Karpas-422 (cell line): ENCODE data around the gene COL6A2. TPM values are rescaled to one million over a fixed set of nuclear protein-coding genes. Genes with fewer than 3 reads are reported as not detected.
"Not testable (repeated sequence)": the region's sequence is repeated elsewhere in the genome, so short reads cannot be mapped to it uniquely, and the experiment has no call there.

ENCODE experiments used
- DNase-seq: peaks from one replicate; pipeline ENCODE4 v3.0.0-alpha.2; 2015
- H2AFZ ChIP-seq: fragments of 200-600 bp; sonication (generic); 2 replicates; pipeline ENCODE4 v1.6.1; 2014; ENCODE audit warnings: antibody characterized with exemption, low read length, mixed read lengths
- H3K27ac ChIP-seq: fragments of 200-600 bp; sonication (generic); 2 replicates; pipeline ENCODE4 v1.5.1; 2014; ENCODE audit warnings: mild to moderate bottlenecking, low read length, moderate library complexity
- H3K27me3 ChIP-seq: fragments of 200-600 bp; sonication (generic); 2 replicates; pipeline ENCODE4 v1.6.1; 2014; ENCODE audit warnings: low read length, mixed read lengths
- H3K36me3 ChIP-seq: fragments of 200-600 bp; sonication (generic); 2 replicates; pipeline ENCODE4 v1.6.1; 2014; ENCODE audit warnings: low read length, mixed read lengths; ENCODE audit not compliant: insufficient read depth
- H3K4me1 ChIP-seq: fragments of 200-600 bp; sonication (generic); 2 replicates; pipeline ENCODE4 v1.6.1; 2014; ENCODE audit warnings: mild to moderate bottlenecking, low read length, mixed read lengths
- H3K4me2 ChIP-seq: fragments of 200-600 bp; sonication (generic); 2 replicates; pipeline ENCODE4 v1.6.1; 2014; ENCODE audit warnings: low read length, low read depth, mild to moderate bottlenecking; ENCODE audit not compliant: poor library complexity, severe bottlenecking
- H3K4me3 ChIP-seq: fragments of 200-600 bp; sonication (generic); 2 replicates; pipeline ENCODE4 v1.5.1; 2014; ENCODE audit warnings: mild to moderate bottlenecking, antibody characterized with exemption, low read length, mixed read lengths
- H3K79me2 ChIP-seq: fragments of 200-600 bp; sonication (generic); 2 replicates; pipeline ENCODE4 v1.6.1; 2014; ENCODE audit warnings: mild to moderate bottlenecking, low read length, mixed read lengths
- H3K9ac ChIP-seq: fragments of 200-600 bp; sonication (generic); 2 replicates; pipeline ENCODE4 v1.6.0; 2014; ENCODE audit warnings: low read length
- H3K9me2 ChIP-seq: fragments of 200-600 bp; sonication (generic), shearing (Covaris generic); replicated peaks from 2 replicates; pipeline ENCODE4 v1.6.0; 2014; ENCODE audit warnings: mild to moderate bottlenecking, low read length, moderate library complexity; ENCODE audit not compliant: insufficient read depth
- H3K9me3 ChIP-seq: fragments of 300-700, 200-600 bp; sonication (generic); 2 replicates; pipeline ENCODE4 v1.6.1; 2014; ENCODE audit warnings: low read length, mixed read lengths
- H4K20me1 ChIP-seq: fragments of 200-600 bp; sonication (generic); 2 replicates; pipeline ENCODE4 v1.6.1; 2014; ENCODE audit warnings: mild to moderate bottlenecking, antibody characterized with exemption, low read length, low read depth; ENCODE audit not compliant: insufficient read depth
- total RNA-seq: library from RNA; depleted of rRNA; stranded (reverse); fragments of >200 nt; shearing (Covaris generic); gene quantifications from 2 replicates; pipeline ENCODE4 v1.2.3, GENCODE V29; 2014; ENCODE audit warnings: low replicate concordance

COL6A2 gene
- total RNA-seq, 1 experiment from 2014 or later, result not detected

DNA sequence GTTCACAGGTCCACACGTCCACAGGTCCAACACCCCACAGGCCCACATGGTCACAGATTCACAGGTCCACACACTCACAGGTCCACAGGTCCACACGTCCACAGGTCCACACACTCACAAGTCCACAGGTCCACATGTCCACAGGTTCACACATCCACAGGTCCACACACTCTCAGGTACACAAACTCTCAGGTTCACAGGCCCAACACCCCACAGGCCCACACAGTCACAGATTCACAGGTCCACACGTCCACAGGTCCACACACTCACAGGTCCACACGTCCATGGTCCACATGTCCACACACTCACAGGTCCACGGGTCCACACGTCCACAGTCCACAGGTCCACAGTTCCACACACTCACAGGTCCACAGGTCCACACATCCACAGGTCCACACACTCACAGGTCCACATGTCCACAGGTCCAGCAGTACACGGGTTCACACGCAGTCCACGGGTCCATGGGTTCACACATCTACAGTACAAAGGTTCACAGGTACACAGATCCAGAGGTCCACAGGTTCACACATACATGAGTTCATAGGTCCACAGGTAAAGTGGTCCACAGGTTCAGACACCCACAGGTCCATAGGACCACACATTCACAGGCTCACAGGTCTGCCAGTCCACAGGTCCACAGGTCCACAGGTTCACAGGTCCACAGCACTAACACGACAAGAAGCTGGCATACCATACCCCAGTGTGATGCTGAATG, 39.3 kb upstream of the COL6A2 start:
- Histone ChIP-seq H2AFZ (no peak overlapping the region), H3K9me2 (no peaks in the 10 kb centered on the region), H3K4me3 (no peak overlapping the region), H3K4me1 (no peaks in the 10 kb centered on the region), H4K20me1 (no peaks in the 10 kb centered on the region), H3K4me2 (no peak overlapping the region), H3K27me3 (no peaks in the 10 kb centered on the region), H3K36me3 (no peaks in the 10 kb centered on the region), H3K9ac (no peak overlapping the region), H3K27ac (no peak overlapping the region), H3K9me3 (peaks cover 26% of the 10 kb centered on the region), H3K79me2 (no peaks in the 10 kb centered on the region)
- no peak for DNase-seq

DNA sequence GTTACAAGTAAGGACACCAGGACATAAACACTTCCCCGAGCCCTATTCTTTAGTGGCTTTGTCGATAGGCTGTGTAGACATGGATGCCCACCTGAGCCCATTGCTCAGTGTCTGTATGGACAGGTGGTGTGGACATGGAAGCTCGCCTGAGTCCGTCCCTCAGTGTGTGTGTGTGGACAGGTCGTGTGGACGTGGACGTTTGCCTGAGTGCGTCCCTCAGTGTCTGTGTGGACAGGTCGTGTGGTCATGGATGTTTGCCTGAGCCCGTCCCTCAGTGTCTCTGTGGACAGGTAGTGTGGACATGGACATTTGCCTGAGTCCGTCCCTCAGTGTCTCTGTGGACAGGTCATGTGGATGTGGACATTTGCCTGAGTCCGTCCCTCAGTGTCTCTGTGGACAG, 38.7 kb upstream of the COL6A2 start:
- Histone ChIP-seq H3K27ac (no peak overlapping the region), H3K9me2 (no peaks in the 10 kb centered on the region), H3K27me3 (no peaks in the 10 kb centered on the region), H2AFZ (no peak overlapping the region), H3K4me1 (no peaks in the 10 kb centered on the region), H3K9me3 (peaks cover 26% of the 10 kb centered on the region), H3K4me2 (no peak overlapping the region), H4K20me1 (no peaks in the 10 kb centered on the region), H3K79me2 (no peaks in the 10 kb centered on the region), H3K9ac (no peak overlapping the region), H3K36me3 (no peaks in the 10 kb centered on the region; the same call in 1 of the 2 replicates), H3K4me3 (no peak overlapping the region)
- DNase-seq, result no peak

DNA sequence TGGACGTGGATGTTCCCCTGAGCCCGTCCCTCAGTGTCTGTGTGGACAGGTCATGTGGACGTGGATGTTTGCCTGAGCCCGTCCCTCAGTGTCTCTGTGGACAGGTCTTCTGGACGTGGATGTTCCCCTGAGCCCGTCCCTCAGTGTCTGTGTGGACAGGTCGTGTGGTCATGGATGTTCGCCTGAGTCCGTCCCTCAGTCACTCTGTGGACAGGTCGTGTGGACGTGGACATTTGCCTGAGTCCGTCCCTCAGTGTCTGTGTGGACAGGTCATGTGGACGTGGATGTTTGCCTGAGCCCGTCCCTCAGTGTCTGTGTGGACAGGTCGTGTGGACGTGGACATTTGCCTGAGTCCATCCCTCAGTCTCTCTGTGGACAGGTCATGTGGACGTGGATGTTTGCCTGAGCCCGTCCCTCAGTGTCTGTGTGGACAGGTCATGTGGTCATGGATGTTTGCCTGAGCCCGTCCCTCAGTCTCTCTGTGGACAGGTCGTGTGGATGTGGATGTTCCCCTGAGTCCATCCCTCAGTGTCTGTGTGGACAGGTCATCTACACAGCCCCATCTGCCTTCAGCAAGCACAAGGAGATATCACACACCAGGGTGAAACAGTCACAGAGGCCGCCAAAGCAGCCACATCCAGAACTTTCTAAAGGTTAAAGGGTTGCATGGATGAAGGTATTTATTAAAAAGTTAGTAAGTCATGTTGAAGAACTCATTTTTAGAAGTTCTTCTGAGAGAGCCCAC, 38.0 kb upstream of the COL6A2 start:
- H3K4me2 ChIP-seq, H3K4me3 ChIP-seq, H3K9ac ChIP-seq, H3K9me2 ChIP-seq, H3K79me2 ChIP-seq, H2AFZ ChIP-seq, DNase-seq, H3K27ac ChIP-seq, H4K20me1 ChIP-seq, H3K27me3 ChIP-seq, H3K36me3 ChIP-seq, H3K4me1 ChIP-seq: not testable (repeated sequence)
- H3K9me3 ChIP-seq, result peaks cover 26% of the 10 kb centered on the region

DNA sequence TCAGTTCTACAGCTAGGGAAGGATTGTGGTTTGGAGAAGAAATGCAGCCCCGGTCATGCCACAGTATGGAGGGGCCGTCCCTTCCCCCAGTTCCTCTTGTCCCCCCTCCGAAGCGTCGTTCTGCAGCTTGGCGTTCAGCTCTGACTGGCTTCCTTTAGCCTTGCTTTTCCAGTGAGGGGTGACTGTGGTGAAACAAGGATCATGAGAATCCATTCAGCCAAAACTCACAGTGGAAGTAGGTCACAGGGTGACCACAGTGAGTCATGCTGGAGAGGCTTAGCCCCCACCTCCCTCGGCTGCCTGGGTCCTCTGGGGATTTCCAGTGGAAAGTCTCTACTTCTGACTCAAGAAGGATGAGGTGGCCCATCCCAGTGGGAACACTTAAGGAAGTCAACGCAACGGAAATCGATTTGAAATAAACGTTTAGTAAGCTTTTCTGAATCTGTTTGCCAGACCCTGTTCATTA, 37.3 kb upstream of the COL6A2 start:
- Histone ChIP-seq H4K20me1 (no peaks in the 10 kb centered on the region), H3K4me3 (no peak overlapping the region), H3K9ac (no peak overlapping the region), H3K4me1 (no peaks in the 10 kb centered on the region), H3K79me2 (no peaks in the 10 kb centered on the region), H3K27me3 (no peaks in the 10 kb centered on the region), H3K9me2 (no peaks in the 10 kb centered on the region), H3K9me3 (peaks cover 23% of the 10 kb centered on the region), H2AFZ (no peak overlapping the region), H3K36me3 (no peaks in the 10 kb centered on the region; the same call in 1 of the 2 replicates), H3K4me2 (no peak overlapping the region), H3K27ac (no peak overlapping the region)
- DNase-seq, result no peak

DNA sequence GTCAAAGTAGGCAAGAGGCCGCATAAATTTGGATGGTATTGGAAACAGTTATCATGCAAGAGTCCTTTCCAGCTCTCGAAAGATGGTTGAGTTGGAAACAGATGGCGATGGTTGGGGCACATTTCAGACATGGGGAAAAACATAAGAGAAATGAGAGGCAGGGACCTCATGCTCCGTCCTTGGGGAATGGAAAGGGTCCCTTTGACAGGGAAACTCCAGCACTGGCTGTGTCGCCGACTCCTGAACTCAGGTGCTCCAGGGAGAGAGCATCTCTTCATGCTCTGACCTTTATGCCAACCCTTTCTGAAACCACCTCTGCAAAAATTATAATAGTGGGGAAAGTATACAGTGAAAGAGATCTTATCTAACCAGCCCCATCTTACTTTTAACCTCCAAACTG, 36.8 kb upstream of the COL6A2 start:
- no peaks in the 10 kb centered on the region; the same call in 1 of the 2 replicates for H3K36me3 ChIP-seq
- no peak overlapping the region for H3K4me3 ChIP-seq
- peaks cover 23% of the 10 kb centered on the region for H3K9me3 ChIP-seq
- H2AFZ ChIP-seq, result no peak overlapping the region
- H3K4me2 ChIP-seq, result no peak overlapping the region
- H3K9me2 ChIP-seq, result no peaks in the 10 kb centered on the region
- no peaks in the 10 kb centered on the region for H3K27me3 ChIP-seq
- H3K9ac ChIP-seq, result no peak overlapping the region
- no peaks in the 10 kb centered on the region for H4K20me1 ChIP-seq
- no peak overlapping the region for H3K27ac ChIP-seq
- no peaks in the 10 kb centered on the region for H3K79me2 ChIP-seq
- no peaks in the 10 kb centered on the region for H3K4me1 ChIP-seq
- DNase-seq, result no peak

DNA sequence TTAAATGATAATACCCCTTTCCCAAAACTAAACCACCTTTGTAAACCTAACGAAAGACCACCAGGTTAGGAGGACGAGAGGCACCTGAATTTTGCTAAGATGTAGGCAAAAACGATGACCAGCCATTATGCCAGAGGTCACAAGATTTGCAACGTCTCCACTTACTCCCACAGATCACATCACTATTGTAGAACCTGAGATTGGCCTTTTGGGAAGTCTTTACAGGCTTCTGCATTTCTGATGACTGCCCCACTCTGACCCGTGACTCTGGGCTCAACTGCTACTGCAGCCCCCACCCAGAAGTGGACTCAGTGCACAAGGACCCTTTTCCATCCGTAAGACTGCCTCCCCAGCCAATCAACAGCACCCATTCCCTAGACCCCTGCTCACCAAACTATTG, 36.4 kb upstream of the COL6A2 start:
- no peak overlapping the region for H3K4me3 ChIP-seq
- no peak overlapping the region for H3K27ac ChIP-seq
- H3K9ac ChIP-seq, result no peak overlapping the region
- no peak overlapping the region for H2AFZ ChIP-seq
- no peaks in the 10 kb centered on the region; the same call in 1 of the 2 replicates for H3K36me3 ChIP-seq
- H3K4me2 ChIP-seq, result no peak overlapping the region
- no peaks in the 10 kb centered on the region for H3K27me3 ChIP-seq
- H3K79me2 ChIP-seq, result no peaks in the 10 kb centered on the region
- no peaks in the 10 kb centered on the region for H3K4me1 ChIP-seq
- no peaks in the 10 kb centered on the region for H3K9me2 ChIP-seq
- H4K20me1 ChIP-seq, result no peaks in the 10 kb centered on the region
- peaks cover 23% of the 10 kb centered on the region for H3K9me3 ChIP-seq
- DNase-seq, result no peak

DNA sequence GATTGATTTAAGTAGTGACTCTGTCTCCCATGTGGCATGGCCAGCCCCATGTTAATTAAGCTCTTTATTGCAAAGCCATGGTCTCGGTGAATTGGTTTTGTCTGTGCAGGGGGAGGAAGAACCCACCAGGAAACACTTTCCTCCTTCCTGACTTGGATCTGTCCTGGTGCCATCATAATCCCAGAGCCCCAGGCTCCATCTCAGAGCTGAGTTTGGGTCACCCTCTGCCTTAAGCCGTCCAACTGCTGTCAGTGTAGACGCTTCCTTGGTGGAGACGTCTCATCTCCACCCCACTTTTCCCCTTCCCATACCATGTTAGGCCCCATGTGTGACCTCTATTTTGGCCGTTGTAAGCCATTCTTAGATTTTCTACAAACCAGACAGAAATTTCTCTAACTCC, 36.0 kb upstream of the COL6A2 start:
- Histone ChIP-seq H3K27me3 (no peaks in the 10 kb centered on the region), H3K36me3 (no peaks in the 10 kb centered on the region; the same call in 1 of the 2 replicates)

DNA sequence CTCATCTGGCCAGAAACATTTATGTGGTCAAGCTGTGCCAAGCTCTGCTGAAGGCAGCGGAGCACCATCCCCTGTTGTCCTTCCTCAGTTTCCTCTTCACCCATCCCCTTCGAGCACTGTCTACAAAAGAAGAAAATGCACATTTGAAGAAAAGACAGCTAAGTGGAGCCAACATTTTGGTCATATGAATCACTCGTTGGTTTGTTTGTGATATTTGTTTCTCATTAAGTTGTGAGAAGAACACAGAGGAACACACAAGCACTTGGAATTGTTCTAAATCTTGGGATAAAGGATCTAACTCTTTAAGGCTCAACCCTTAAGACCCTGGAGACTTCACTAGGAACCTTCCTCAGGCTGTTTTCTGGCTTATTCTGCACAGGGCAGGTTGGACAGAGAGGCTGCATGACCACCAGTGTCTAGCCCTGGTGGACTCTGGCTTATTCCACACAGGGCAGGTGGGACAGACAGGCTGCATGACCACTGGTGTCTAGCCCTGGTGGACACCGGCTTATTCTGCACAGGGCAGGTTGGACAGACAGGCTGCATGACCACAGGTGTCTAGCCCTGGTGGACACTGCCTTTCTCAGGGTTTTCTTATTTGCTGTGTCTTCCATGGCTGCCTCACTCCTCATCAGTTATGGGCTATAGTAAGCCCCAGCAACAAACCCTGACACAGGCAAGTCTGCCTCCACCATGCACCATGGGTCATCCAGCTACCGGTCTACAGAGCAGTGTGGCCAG, 35.3 kb upstream of the COL6A2 start:
- no peak for DNase-seq
- H3K4me2 ChIP-seq, result no peak overlapping the region
- no peaks in the 10 kb centered on the region for H3K27me3 ChIP-seq
- H3K9ac ChIP-seq, result no peak overlapping the region
- H3K9me3 ChIP-seq, result peaks cover 23% of the 10 kb centered on the region
- no peaks in the 10 kb centered on the region for H4K20me1 ChIP-seq
- H3K4me1 ChIP-seq, result no peaks in the 10 kb centered on the region
- H3K9me2 ChIP-seq, result no peaks in the 10 kb centered on the region
- H3K4me3 ChIP-seq, result no peak overlapping the region
- H2AFZ ChIP-seq, result no peak overlapping the region
- no peaks in the 10 kb centered on the region; the same call in 1 of the 2 replicates for H3K36me3 ChIP-seq
- H3K27ac ChIP-seq, result no peak overlapping the region
- H3K79me2 ChIP-seq, result no peaks in the 10 kb centered on the region

More for the DNA sequence above, 36.0 kb upstream of the COL6A2 start:
- no peaks in the 10 kb centered on the region for H3K4me1 ChIP-seq
- no peak overlapping the region for H2AFZ ChIP-seq
- H4K20me1 ChIP-seq, result no peaks in the 10 kb centered on the region
- H3K9me2 ChIP-seq, result no peaks in the 10 kb centered on the region
- H3K9ac ChIP-seq, result no peak overlapping the region
- no peak overlapping the region for H3K27ac ChIP-seq
- peaks cover 23% of the 10 kb centered on the region for H3K9me3 ChIP-seq
- no peaks in the 10 kb centered on the region for H3K79me2 ChIP-seq
- no peak overlapping the region for H3K4me3 ChIP-seq
- DNase-seq, result no peak
- H3K4me2 ChIP-seq, result no peak overlapping the region
